NCI-H82 (cell line): Measurements from ENCODE around the gene FLOT1.
"Not testable (repeated sequence)": the region's sequence is repeated elsewhere in the genome, so short reads cannot be mapped to it uniquely, and the experiment has no call there.

ENCODE experiments used
- DNase-seq: peaks from one replicate; lab custom pipeline; 2025; lab: John Stamatoyannopoulos, UW

FLOT1 gene

GRCh38 chr6:30747300-30747687 is 4.8 kb upstream of the FLOT1 start:
- no peak for DNase-seq

DNA sequence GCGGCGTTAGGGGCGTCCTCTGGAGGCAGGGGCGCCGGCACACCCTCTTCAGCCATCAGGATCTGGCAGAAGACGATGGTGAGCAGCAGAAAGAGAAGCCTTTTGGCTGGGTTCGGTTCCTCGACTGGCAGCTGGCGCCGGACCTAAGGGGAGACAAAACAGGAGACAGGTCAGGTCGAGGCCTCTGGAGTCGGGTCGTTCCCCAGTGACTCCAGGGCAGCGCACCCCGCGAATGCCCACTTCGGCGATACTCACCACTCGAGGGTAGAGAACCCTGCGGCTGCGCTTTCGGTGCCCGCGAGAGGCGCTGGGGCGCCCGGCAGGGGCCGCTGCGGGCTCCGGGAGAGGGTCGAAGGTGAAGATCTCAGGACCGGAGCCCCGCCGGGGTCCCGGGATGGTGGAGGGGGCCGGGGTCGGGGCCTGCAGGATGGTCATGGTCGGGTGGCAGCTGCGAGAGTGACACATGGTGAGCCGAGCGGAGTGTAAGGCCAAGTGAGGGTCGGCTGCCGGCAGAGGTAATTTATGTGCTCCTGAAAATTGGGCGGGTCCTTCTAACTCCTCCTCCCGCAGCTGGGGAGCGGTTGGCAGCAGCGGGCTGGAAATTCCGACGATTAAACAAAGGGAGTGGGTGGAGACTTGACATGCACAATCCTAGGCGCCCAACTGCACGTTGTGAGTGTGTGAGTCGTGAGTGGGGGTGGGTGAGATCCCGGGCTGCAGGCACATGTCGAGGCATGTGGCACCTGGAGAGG is 1.7 kb upstream of the FLOT1 start, which contains the start of gene IER3:
TSS of gene IER3 (minus strand) at position 494 of the 752 bp plus-strand sequence. CDS start at position 465, 29 bp downstream.
- DNase-seq: peak; percentile 77

DNA sequence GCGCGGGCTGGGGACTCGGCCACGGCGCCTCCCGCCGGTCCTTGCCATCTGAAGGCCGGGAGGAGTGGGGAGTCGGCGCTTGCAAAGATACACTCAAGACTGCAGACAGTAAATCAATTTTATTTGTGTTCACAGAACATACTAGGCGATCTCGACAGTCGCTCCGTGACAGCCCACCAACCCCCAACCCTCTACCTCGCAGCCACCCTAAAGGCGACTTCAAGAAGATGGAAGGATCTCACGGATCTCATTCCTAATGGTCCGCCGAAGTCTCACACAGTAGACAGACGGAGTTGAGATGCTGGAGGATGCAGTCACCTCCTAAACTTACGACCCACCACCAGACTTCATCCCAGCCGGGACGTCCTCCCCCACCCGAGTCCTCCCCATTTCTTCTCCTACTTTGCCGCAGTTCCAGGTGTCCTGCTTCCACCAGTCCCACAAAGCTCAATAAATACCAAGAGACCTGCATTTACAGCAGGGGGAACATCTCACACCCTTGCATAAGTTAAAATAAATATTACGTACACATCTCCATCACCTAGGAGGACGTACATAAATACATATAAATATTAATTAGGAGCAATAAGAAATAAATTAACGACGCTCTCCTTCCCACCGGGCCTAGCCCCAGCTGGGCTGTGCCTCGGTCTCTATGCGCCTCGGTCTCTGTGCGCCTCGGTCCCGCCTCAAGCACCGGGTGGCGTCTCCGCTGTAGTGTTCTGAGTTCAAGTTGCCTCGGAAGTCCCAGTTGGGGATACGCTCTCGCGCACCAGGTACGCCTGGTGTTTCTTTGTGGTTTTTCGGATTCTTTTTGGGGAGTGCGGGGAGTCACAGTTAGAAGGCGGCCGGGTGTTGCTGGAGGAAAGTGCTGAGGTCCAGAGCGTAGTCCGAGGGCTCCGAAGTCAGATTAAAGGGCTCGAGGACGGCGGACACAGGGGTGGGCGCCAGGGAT is 889 bp upstream of the FLOT1 start:
- DNase-seq: no peak

- no peak for DNase-seq
These were observed 635 bp downstream of the FLOT1 start for GRCh38 chr6:30741789-30742315.

DNA sequence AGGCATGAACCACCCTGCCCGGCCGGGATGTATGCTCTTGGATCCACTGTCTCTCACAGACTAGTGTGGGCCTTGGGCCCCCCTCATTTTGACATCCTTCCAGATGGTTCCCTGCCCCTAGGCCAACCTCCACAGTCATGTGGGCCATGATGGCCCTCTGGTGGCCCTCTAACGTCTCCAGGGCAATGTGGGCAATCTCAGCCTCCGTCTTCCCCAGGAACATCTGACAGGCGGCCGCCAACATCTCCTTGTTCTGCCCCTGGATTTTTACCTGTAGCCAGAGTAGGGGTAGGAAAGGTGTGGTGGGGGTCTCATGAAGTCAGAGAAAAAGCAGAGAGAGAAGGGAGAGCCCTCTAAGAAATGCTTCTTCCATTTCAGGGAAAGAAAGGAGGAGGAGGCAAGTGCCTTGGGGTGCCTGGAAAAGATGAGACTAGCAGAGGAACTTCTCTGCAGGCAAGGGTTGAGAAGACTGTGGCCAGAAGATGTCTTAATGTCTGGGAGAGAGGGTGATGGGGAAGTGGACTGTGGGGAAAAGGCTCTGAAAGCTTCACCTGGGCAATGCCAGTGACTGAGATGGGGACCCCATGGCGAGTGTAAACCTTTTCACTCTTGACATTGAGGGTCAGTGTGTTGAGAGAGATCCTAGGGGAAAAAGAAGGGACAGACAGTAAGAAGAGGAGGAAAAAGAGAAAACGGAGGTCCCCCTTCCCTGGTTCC is 1.3 kb downstream of the FLOT1 start:
- no peak for DNase-seq

GRCh38 chr6:30740540-30740870 is 2.0 kb downstream of the FLOT1 start:
- no peak for DNase-seq

GRCh38 chr6:30738532-30738931 is 4.0 kb downstream of the FLOT1 start:
- no peak for DNase-seq

- DNase-seq: no peak
These were observed 6.7 kb downstream of the FLOT1 start for GRCh38 chr6:30735668-30736314.

DNA sequence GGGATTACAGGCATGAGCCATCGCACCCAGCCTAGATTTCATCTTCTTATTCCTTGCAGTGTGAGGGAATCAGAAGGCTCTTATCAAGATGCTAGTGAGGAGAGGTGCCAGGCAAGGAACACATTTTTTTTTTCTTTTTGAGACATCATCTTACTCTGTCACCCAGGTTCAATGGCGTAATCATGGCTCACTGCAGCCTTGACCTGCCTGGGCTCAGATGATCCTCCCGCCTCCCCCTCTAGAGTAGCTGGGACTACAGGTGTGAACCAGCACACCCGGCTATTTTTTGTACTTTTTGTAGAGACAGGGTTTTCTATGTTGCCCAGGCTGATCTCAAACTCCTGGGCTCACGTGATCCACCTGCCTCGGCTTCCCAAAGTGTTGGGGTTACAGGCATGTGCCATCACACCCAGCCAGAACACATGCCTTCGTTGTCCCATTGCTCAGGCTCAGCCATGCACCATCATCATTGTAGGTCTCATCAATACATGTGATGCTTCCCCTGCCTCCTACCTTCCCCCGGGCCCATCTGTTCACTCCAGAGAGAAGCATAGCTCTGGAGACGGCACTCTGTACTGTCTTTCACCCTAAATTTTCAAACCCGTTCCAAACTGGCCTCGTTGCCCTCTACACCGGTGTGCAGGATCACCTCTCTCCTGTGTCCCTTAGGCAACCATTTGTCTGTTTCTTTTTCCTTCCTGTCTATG is 10.1 kb downstream of the FLOT1 start:
- no peak for DNase-seq

DNA sequence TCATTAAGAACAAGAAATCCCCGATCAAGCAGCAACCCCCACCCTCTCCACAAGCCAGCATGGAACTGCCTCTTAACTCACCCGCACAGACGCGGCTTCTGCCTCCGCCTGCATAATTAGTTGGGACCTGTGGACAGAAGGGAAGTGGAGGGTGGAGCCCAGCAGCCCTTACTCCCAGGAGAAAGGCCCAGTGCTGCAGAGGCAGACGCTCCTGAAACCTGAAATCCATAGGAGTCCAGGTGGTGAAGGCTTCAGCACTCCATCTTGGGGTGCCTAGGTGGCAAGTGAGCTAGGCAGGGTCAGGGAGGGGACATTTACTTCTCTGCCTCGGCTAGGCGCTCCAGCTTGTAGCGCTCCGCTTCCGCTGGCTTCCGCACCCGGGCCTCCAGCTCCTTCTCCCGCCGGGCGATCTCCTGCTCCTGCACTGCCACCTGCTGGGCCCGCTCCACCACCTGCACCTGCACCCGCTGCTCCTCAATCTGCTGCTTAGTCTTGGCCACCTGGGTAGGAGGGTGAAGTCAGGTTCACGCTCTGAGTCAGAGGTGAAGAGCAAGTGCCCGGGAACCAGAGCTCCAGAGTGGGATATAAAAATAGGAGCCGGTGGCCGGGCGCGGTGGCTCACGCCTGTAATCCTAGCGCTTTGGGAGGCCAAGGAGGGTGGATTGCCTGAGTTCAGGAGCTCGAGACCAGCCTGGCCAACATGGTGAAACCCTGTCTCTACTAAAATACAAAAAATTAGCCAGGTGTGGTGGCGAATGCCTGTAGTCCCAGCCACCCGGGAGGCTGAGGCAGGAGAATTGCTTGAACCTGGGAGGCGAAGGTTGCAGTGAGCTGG is 11.7 kb downstream of the FLOT1 start:
- DNase-seq: peak; percentile 92

DNA sequence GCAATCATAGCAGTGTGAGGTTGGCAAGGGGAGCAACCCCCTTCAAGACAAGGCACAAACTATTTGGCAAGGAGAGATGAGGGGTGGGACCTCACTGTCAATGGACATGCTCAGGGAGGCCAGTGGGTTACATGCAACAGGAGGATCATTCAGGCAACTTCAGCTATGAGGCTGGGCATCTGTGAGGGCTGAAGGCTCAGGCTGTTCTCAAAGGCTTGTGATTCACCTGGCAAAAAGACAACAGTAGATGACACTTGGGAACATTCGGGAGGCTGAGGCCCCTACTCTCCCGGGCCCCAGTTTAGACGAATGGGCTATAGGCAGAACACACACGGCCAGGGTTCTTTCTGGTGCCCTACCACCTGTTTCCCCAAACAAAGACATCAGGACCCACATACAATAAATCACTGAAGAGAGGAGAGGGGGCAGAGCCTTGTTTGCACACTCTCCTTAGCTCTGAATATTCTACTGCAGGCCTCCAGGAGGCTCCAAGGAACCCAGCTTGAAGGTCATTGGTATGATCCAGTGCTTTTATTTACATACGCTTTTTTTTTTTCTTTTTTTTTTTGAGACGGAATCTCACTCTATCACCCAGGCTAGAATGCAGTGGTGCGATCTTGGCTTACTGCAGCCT is 14.4 kb downstream of the FLOT1 start:
- DNase-seq: no peak

DNA sequence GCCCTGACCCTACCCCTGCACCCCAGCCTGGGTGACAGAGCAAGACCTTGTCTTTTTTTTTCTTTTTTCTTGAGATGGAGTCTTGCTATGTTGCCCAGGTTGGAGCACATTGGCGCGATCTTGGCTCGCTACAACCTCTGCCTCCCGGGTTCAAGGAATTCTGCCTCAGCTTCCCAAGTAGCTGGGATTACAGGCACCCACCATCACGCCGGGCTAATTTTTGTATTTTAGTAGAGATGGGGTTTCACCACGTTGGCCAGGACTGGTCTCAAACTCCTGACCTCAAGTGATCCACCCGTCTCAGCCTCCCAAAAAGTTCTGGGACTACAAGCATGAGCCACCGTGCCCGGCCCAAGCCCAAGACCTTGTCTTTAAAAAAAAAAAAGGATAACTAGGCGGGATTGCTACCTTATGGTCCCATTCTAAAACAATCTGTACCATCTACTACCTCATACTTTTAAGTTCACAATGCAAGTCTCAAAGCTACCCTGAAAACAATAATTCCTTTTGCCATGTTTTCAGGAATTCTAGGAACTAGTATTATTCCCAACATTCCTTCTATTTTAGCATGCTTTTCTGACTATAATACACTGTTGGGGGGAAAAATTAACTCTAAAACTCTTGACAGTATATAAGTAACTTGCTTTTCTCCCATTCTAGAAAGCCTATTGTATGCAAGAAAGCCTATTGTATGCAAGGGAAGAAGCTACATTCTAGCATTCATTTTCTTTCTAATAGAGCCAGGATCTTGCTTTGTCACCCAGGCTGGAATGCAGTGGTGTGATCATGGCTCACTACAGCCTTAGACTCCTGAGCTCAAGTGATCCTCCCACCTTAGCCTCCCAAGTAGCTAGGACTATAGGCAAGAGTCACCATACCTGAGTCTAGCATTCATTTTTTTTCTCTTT is 15.7 kb downstream of the FLOT1 start:
- DNase-seq: no peak

- DNase-seq: peak; percentile 76
These were observed 16.6 kb downstream of the FLOT1 start for GRCh38 chr6:30725713-30726505.

- DNase-seq: peak; percentile 66
These were observed 17.4 kb downstream of the FLOT1 start for GRCh38 chr6:30724906-30725667.

DNA sequence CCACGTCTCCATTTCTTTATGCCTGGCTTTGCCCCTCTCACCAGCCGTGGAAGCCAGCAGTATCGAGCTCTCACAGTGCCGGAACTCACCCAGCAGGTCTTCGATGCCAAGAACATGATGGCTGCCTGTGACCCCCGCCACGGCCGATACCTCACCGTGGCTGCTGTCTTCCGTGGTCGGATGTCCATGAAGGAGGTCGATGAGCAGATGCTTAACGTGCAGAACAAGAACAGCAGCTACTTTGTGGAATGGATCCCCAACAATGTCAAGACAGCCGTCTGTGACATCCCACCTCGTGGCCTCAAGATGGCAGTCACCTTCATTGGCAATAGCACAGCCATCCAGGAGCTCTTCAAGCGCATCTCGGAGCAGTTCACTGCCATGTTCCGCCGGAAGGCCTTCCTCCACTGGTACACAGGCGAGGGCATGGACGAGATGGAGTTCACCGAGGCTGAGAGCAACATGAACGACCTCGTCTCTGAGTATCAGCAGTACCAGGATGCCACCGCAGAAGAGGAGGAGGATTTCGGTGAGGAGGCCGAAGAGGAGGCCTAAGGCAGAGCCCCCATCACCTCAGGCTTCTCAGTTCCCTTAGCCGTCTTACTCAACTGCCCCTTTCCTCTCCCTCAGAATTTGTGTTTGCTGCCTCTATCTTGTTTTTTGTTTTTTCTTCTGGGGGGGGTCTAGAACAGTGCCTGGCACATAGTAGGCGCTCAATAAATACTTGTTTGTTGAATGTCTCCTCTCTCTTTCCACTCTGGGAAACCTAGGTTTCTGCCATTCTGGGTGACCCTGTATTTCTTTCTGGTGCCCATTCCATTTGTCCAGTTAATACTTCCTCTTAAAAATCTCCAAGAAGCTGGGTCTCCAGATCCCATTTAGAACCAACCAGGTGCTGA is 18.4 kb downstream of the FLOT1 start:
- not testable (repeated sequence) for DNase-seq
